ENCODE results near the gene MMP14.
"Not testable (repeated sequence)": the region's sequence is repeated elsewhere in the genome, so short reads cannot be mapped to it uniquely, and the experiment has no call there.

MMP14 gene

GRCh38 chr14:22846811-22847307 lies 10.5 kb downstream of the MMP14 start:
- TF ChIP-seq CTCF (IDR thresholded peaks at IDR 0.05; ENCODE audit: low read depth, low read length, missing control alignments) = no peak
- no peak for DNase-seq (ENCODE audit: extremely low read depth, low read depth)
- no peak overlapping the region for H3K4me3 ChIP-seq (replicated peaks; ENCODE audit: low read depth, low read length)

GRCh38 chr14:22847661-22848341 lies 11.4 kb downstream of the MMP14 start:
- peak overlapping the region; percentile 3; the same call in 1 of the 2 replicates for H3K4me3 ChIP-seq (replicated peaks; ENCODE audit: low read depth, low read length)
- no peak for TF ChIP-seq CTCF (IDR thresholded peaks at IDR 0.05; ENCODE audit: low read depth, low read length, missing control alignments)
- no peak for DNase-seq (ENCODE audit: extremely low read depth, low read depth)

- H3K4me3 ChIP-seq (replicated peaks; ENCODE audit: low read depth, low read length) = no peak overlapping the region
- peak; percentile 88 for DNase-seq (ENCODE audit: extremely low read depth, low read depth)
- TF ChIP-seq CTCF (IDR thresholded peaks at IDR 0.05; ENCODE audit: low read depth, low read length, missing control alignments) = no peak
These were observed 12.2 kb downstream of the MMP14 start for GRCh38 chr14:22848351-22849164.

GRCh38 chr14:22849212-22849819 lies 12.9 kb downstream of the MMP14 start:
- DNase-seq (ENCODE audit: extremely low read depth, low read depth) = no peak
- no peak for TF ChIP-seq CTCF (IDR thresholded peaks at IDR 0.05; ENCODE audit: low read depth, low read length, missing control alignments)
- H3K4me3 ChIP-seq (replicated peaks; ENCODE audit: low read depth, low read length) = no peak overlapping the region

- DNase-seq (ENCODE audit: extremely low read depth, low read depth) = no peak
- TF ChIP-seq CTCF (IDR thresholded peaks at IDR 0.05; ENCODE audit: low read depth, low read length, missing control alignments) = no peak
- no peak overlapping the region for H3K4me3 ChIP-seq (replicated peaks; ENCODE audit: low read depth, low read length)
These were observed 14.8 kb downstream of the MMP14 start for GRCh38 chr14:22850944-22851764.

- not testable (repeated sequence) for H3K4me3 ChIP-seq (replicated peaks; ENCODE audit: low read depth, low read length); DNase-seq (ENCODE audit: extremely low read depth, low read depth)
These were observed 15.8 kb downstream of the MMP14 start for GRCh38 chr14:22852178-22852577.

Data from HFF-Myc (cell line).